Stimulated activated CD4-positive, alpha-beta T cell treated with anti-CD3 and anti-CD28 coated beads, Interleukin-4, amount 100 ng/mL, for 4 hours (primary cell): ENCODE data around the gene TSHR.
"Not testable (repeated sequence)": the region's sequence is repeated elsewhere in the genome, so short reads cannot be mapped to it uniquely, and the experiment has no call there.

Experiments used
- DNase-seq, 2 experiments: peaks; one replicate each; pipeline ENCODE4 v3.0.0-alpha.2; 2020

Gene TSHR

DNA sequence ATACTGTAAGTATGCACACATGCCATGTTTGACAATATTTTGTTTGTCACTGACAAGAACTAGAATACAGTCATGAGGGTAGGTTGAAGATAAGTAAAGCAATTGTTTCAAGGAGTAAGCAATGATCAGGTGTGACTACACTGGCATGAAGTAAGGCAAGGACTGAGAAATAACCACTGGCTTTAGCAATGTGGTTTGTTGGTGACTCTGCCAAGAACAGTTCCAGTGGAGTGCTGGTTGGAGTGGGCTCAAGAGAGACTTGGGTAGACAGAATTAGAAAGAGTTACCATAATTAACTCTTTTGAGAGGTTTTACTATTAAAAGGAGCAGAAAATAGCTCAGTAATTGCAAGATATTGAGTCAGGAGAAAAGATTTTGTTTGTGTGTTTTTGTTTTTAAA lies 135.7 kb downstream of the TSHR start:
- no peak for DNase-seq

DNA sequence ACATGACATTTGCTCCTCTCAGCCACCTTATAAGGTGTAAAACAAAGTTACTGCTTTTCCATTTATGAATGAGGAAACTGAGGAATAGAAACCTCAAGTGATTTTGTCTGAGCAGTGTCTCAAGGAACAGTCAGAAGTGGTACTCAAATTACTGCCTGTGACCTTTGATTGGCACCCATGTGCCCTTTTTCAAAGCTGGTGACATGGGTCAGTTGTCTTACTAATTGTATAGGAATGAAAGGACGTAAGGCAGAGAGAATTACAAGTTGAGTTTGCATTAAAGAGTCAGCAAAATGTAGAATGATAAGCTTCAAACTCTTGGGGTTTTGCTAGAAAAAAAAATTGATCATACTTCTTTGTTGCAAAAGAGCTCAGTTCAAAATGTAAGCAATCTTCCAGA lies 136.2 kb downstream of the TSHR start:
- no peak for DNase-seq

DNA sequence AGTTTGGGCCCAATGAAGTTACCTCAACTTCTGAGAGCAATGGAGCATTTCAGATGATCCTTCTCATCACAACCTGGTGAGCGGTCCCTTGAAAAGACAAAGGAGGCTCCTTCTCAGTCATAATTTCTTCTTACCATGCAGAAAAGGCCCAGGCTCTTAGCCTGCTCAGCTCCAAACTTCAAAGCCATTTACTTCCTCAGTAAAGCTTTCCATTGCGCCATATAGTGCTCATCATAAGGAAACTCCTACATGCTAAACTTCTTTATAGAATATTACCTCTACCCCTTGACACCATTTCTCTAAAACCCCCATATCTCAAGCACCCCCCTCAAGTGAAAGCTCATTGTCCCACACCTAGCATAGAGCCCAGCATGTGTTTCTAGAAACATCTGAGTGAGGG lies 138.2 kb downstream of the TSHR start:
- DNase-seq = no peak

DNA sequence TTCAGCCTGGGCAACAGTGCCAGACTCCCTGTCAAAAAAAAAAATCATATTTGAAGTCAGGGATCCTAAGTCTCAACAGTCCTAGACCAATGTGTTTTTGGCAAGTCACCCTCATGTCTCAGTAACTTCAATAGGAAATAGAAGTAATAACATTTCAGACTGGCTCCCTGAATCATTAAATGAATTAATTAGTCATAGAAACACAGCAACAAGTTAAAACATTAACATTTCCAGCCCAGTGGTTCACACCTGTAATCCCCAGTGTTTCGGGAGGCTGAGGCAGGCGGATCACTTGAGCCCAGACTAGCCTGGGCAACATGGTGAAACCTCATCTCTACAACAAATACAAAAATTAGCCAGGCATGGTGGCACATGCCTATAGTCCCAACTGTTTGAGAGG lies 140.1 kb downstream of the TSHR start:
- DNase-seq = no peak

DNA sequence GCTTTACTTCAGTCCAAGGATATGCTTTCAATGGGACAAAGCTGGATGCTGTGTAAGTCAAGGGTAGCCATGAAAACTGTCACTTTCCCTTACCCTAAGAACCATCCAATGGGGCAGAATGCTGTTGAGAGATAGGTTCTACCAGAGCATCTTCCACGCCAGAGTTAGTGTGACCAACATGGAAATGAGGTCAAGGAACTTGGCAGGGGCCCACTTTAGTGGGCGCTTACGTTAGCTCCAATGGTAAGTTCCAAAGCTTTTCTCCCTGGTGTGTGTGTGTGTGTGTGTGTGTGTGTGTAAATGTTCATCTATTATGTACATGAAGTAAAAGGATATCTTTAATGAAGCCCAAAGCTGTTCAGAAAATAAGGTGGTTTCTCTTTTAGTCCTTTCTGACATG lies 141.2 kb downstream of the TSHR start:
- DNase-seq = no peak

DNA sequence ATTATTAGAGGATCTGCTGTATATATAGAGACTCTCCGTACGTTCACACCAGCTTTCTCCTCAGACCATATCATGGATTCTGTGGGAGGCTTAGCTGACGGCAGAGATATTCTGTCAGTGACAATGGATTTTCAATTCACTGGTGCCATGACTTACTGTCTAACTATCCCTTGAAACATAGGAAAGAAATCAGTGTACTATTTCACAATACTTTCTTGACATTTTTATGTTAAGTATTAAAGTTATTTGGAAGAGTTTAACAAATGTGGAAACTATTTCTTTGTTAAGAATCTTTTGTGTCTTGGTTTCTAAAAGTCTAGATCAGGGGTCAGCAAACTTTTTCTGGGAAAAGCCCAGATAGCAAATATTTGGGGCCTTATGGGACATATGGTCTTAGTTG lies 146.8 kb downstream of the TSHR start:
- DNase-seq = no peak

DNA sequence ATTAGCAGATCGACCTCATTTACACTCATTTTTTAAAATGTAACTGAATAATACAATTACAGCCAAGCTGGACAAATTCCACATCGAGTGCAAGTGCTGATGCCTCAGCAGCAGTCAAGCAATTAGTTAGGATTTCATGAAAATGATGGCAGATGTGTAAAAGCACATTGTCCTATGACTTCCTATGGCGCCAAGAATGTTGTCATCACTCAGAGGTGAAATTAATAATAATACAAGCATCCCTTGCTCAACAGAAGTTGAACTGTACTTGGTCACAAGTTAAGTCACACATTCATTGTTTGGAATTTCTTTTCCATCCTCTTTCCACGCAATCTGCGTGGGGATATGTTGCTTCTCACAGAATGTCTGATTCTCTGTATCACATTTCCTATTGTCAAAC lies 148.0 kb downstream of the TSHR start:
- no peak for DNase-seq

DNA sequence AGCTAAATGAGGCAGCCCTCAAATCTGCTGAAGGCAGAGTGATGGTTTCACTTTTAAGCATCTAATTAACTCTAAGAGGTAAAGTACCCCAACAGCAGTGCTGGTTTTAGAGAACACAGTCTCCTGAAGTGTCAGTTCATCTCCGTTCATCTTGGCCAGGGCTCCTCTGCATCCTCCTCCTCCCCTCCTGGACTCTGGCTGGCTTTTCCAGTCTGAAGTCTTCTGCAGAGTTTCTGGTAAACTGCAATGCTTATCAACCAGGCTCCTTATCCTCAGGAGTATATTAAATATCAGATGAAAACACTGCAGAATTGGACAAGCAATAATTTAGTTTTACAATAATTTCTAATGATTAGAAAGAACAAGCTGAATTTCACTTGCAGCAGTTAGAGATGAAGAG lies 150.0 kb downstream of the TSHR start:
- DNase-seq = no peak

DNA sequence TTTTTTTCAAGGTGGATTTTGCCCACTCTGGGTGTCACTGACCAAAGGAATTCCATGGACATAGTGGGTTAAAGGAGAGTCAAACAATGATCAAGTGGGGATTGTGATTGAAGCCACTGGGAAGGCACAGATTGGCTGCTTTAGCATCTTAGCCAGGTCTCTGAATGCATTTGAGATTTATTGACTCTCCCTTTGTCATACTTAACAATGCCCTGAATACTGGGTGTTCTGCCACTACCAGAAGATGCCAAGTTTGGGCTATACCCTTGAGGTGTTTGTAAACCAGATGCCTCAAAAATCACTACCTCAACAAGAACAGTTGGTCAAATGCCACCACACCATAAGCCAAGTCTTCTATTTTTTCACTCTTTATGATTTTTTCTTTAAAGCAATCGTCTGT lies 150.5 kb downstream of the TSHR start:
- no peak for DNase-seq

DNA sequence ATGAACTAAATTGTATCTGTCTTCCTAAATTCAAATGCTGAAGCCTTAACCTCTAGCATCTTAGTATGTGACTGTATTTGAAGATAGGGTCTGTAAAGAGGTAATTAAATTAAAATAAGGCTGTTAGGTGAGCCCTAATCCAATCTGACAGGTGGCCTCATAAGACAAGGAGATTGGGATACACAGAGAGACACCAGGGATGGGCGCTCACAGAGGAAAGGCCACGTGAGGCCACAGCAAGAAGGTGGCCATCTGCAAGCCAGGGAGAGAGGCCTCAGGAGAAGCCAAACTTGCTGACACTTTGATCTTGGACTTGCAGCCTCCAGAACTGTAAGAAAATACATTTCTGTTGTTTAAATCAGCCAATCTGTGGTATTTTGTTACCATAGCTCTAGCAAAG lies 154.8 kb downstream of the TSHR start:
- no peak for DNase-seq

DNA sequence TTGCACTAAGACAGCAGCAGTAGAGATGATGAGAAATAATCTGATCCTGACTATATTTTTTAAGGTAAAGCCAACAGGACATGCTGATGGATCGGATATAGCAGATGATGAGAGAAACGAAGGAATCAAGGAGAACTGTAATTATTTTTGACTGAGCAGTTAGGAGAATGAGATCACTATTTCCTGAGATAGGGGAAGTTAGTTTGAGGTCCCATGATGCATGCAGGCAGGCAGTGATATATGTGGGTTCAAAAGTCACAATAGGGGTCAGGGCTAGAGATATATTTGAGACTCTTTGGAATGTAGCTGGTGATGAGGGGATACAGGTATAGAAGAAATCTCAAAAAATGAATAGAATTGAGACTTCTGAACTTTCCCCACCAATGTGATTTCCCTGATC lies 157.8 kb downstream of the TSHR start:
- DNase-seq = no peak

DNA sequence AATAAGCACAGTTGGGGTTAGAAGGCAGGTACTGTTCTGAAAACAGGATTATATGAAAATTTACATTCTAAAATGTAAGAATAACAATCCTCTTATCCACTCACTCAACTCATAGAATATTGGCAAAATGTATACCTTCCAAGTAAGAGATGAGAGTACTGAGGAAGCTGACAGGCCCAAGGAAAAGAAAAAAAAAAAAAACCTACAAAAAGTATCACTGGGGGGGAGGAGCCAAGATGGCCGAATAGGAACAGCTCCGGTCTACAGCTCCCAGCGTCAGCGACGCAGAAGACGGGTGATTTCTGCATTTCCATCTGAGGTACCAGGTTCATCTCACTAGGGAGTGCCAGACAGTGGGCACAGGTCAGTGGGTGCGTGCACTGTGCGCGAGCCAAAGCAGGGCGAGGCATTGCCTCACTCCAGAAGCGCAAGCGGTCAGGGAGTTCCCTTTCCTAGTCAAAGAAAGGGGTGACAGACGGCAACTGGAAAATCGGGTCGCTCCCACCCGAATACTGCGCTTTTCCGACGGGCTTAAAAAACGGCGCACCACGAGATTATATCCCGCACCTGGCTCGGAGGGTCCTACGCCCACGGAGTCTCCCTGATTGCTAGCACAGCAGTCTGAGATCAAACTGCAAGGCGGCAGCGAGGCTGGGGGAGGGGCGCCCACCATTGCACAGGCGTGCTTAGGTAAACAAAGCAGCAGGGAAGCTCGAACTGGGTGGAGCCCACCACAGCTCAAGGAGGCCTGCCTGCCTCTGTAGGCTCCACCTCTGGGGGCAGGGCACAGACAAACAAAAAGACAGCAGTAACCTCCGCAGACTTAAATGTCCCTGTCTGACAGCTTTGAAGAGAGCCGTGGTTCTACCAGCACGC lies 158.8 kb downstream of the TSHR start:
- DNase-seq = not testable (repeated sequence)

DNA sequence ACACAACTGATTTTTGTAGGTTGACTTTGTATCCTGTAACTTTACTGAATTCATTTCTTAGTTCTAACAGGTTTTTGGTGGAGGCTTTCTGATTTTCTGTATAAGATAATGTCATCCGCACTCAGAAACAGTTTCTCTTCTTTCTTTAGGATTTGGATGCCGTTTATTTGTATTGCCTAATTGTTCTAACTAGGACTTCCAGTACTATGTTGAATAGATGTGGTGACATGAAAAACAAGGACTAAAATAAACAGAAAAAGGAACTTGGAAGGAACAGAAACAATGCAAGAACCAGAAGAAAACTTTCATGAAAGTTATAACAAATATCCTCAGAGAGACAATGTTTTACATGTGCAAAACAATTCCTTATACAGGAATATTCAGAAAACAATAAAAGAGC lies 165.1 kb downstream of the TSHR start:
- DNase-seq = no peak

DNA sequence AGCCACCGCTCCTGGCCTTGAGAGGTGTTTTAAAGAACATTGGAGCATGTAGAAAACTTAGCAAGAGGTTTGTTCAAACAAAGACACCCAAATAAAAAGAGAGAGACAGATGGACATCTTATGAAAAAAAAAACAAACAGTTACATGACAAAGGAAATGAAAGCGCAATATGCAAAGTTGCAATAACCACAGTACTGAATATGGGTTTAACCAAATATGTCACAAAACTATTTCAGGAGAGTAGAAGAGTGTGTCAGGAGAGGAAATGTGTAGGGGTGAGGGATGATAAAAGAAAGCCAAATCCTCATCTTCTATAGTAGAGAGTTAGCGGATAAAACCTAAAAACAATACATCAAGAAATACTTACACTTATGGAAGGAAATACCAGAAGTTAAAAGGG lies 166.9 kb downstream of the TSHR start:
- DNase-seq = no peak

DNA sequence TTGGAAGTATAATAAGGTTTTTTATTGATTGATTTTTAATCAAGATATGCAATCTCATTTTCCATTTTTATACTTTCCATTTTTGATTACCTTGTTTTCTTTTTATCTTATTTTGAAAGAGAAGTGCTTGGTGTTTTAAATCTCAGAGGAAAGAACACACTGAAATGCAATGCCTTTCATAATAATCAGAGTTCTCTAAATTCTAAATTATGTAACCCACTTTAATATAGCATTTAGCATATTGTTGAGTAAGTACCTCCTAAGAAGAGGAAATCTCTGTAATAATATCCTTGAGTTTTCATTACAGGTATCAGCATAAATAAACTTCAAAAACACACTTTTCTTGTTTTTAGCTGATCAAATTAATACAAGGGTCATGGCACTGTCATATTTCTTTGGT lies 168.4 kb downstream of the TSHR start:
- no peak for DNase-seq

DNA sequence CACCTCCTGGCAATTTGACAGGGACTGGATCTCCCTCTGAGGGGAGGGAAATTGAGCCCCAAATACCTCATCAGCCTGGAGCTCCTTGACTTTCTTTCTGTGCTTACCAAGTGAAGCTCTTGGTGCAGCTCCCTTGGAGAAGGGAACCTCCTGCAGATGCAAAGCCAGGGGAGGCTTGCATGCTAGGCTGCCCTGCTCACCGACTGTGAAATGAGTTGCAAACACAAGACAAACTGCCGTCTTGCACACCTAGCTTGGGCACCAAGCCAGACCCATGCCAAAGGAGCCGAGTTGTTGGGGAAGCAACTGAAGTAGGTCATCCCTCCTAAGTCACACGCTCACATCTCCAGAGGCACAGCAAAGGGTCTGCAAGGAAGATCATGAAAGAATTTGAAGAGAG lies 170.1 kb downstream of the TSHR start:
- no peak for DNase-seq

DNA sequence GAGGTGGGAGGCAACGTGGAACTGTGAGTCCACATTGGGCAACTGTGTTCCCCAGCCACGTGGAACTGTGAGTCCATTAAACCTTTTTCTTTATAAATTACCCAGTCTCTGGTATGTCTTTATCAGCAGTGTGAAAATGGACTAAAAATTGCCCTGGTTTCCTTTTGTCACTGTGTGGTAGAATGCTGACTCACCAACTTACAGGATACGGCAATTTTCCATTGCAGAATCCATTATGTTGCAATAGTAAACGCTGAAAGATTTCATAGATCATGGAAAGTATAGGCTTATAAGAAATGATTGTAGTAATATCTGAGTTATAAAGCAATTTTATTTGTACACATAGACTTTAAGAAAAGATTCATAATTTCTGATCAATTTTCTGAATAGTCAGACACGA lies 172.4 kb downstream of the TSHR start:
- no peak for DNase-seq

DNA sequence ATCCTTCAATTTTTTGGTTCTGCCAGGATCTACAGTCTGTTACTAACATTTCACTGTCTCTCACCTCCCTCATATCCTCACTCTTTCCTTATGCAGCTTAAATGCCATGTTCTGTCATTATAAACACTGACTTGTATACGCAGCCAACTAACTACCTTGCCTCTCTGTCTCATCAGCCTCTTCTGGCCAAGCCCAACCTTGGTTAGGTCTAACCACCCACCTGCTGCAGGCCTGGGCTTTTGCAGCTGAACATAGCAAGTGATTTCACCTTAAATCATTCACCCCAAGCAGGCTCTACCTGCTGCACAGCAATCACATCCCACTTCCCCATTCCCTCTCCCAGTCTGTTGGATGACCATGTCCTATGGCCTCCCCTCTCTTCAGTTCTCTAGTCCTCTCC lies 173.8 kb downstream of the TSHR start:
- no peak for DNase-seq

DNA sequence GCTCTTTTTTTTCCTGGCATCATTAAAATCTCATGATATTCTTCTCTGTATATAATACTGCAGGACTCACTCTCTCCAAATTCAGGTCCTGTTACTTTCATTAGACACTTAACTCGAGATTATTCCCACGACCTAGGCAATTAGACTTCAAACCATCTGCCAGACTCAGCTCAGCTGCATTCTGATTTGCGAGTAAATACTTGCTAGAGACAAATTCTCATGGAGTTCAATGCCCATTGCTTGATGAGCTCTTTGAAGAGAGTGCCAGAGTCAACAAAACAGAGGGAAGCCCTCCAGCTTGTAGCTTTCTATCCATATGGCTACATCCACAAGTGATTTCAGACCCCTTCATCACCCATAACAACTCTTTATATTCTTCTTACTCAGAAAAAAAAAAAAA lies 177.0 kb downstream of the TSHR start:
- no peak for DNase-seq

DNA sequence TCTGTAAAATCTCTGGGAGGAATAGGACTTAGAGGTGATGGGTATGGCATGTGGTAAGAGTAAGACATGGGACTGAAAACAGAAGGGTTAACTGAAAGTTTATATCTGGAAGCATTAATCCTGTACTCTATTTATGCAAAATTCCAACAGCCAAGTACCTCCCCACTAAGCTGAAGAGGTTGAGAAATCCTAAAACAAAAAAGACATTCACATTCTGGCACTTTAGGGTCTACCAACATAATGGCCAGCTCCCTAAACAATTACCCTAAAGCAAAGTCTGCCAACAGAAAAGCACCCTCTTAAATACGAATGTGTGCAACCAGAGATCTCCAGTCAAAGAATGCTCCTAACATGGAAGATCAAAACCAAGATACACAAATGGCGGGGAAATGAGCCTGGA lies 178.0 kb downstream of the TSHR start:
- DNase-seq = no peak

DNA sequence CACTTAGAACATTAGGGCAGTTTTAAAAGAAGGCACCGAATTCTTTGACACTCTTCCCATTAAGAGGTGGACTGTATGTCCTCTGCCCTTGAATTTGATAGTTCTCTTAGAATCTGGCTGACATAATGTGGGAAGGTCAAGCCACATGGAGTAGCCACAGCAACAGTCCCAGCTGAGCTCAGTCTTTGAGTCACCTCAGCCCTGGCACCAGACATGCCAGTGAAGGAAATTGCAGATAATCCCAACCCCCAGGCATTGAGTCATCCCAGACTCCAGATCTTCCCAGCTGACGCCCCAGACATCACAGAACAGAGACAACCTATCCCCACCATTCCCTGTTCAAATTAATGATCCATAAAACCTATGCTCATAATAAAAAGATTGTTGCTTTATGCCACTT lies 181.9 kb downstream of the TSHR start:
- no peak for DNase-seq

DNA sequence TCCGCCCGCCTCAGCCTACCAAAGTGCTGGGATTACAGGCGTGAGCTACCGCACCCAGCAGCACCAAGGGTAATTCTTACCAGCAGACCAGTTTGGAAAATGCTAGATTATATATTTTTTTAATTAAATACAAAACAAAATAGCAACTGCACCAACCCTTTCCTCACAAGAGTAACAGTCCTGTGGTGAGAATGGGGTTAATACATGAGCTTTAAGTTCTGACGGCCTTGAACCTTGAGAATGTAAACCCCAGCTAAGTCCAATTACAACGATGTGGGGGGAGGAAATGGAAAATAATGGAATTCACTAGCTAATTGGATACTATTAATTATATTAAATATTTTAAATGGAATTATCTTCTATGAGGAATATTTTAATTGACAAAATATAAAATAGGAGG lies 183.0 kb downstream of the TSHR start:
- DNase-seq = no peak

DNA sequence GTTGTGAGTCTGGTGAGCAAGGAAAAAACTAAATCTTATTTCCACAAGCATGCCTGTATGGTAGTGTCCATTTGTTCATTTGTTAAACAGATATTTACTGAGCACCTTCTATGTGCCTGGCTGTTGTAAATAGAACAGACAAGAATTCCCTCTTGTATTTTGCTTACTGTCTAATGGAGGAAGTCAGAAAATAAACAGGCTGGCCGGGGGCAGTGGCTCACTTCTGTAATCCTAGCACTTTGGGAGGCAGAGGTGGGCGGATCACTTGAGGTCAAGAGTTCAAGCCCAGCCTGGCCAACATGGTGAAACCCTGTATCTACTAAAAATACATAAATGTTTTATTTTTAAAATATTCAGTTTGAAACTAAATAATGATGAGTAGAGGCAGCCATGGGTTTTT lies 186.0 kb downstream of the TSHR start:
- DNase-seq = no peak

DNA sequence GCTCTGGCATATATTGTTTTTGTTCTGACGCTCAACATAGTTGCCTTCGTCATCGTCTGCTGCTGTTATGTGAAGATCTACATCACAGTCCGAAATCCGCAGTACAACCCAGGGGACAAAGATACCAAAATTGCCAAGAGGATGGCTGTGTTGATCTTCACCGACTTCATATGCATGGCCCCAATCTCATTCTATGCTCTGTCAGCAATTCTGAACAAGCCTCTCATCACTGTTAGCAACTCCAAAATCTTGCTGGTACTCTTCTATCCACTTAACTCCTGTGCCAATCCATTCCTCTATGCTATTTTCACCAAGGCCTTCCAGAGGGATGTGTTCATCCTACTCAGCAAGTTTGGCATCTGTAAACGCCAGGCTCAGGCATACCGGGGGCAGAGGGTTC lies 188.4 kb downstream of the TSHR start:
- no peak for DNase-seq

DNA sequence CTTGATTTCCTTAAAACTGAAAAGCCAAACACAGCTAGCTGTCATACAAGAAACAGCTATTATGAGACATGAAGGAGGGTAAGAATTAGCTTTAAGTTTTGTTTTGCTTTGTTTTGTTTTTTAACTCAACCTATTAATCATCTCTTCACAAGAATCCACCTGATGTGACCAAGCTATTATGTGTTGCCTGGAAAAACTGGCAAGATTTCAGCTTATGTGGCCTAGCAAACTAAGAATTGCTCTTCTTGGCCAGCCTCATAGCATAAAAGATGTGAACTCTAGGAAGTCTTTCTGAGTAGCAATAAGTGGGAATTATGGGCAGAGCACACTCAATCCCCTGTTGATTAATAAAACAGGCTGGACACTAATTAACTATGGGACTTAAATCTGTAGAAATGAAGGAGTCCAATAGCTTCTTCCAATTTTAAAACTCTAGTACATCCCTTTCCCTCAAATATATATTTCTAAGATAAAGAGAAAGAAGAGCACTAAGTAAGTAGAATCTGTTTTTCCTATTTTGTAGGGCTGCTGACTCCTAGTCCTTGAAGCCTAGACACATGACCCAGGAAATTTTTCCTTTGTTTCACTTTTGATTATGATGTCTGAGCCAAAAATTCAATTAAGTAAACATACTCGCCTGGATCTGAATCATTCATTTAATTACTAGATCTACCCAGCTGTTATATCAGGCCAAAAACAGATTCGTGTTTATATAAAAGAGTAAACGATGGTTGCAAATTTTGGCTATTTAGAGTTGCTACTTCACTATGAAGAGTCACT lies 189.6 kb downstream of the TSHR start:
- DNase-seq = no peak
